SU-DHL-6 (cell line): ENCODE results near the gene KCNJ15.

Experiments used
- CTCF ChIP-seq: fragments of 200-600 bp; sonication (generic); IDR thresholded peaks from one replicate; pipeline ENCODE4 v1.5.1; 2017; ENCODE audit warnings: antibody characterized with exemption, mild to moderate bottlenecking, low read length, moderate library complexity; ENCODE audit not compliant: insufficient read depth, poor library complexity, severe bottlenecking
- EZH2phosphoT487 ChIP-seq: fragments of 200-600 bp; sonication (generic), shearing (Covaris generic); conservative IDR thresholded peaks from 2 replicates; pipeline ENCODE4 v1.6.1; 2018; ENCODE audit warnings: mild to moderate bottlenecking, antibody characterized with exemption, low read length, moderate library complexity, mixed read lengths

GRCh38 chr21:38290809-38291208, 34.0 kb downstream of the KCNJ15 start:
- TF ChIP-seq CTCF, result no peak
- TF ChIP-seq EZH2phosphoT487, result no peak
